GM20000 (cell line): ENCODE results near the gene SLC7A6.

Experiments
- DNase-seq: peaks from one replicate; pipeline ENCODE4 v3.0.0; 2012; ENCODE audit warnings: low spot score
- CTCF ChIP-seq: IDR thresholded peaks from 2 replicates; pipeline ENCODE4 v1.5.1; 2012; ENCODE audit warnings: mild to moderate bottlenecking, control low read depth; ENCODE audit errors: extremely low read depth, missing control alignments

The SLC7A6 gene

GRCh38 chr16:68332411-68333121 lies 68.2 kb downstream of the SLC7A6 start:
- DNase-seq, result no peak
- TF ChIP-seq CTCF, result no peak

GRCh38 chr16:68335175-68335574 lies 70.8 kb downstream of the SLC7A6 start:
- DNase-seq, result no peak
- TF ChIP-seq CTCF, result no peak

GRCh38 chr16:68338326-68339119 lies 74.2 kb downstream of the SLC7A6 start:
- DNase-seq, result no peak
- no peak for TF ChIP-seq CTCF

GRCh38 chr16:68339214-68339613 lies 74.9 kb downstream of the SLC7A6 start:
- DNase-seq, result no peak
- TF ChIP-seq CTCF, result no peak

- no peak for DNase-seq
- no peak for TF ChIP-seq CTCF
Observed at GRCh38 chr16:68342620-68343019, 78.3 kb downstream of the SLC7A6 start.

GRCh38 chr16:68343137-68343536 lies 78.8 kb downstream of the SLC7A6 start:
- no peak for DNase-seq
- TF ChIP-seq CTCF, result no peak

- DNase-seq, result no peak
- TF ChIP-seq CTCF, result no peak
Observed at GRCh38 chr16:68344252-68344651, 79.9 kb downstream of the SLC7A6 start.
